Femur (tissue), 1 donor: ENCODE measurements around the gene JCHAIN.
"Not testable (repeated sequence)": the region's sequence is repeated elsewhere in the genome, so short reads cannot be mapped to it uniquely, and the experiment has no call there.

ENCODE experiments used
- DNase-seq: peaks from one replicate; pipeline ENCODE4 v3.0.0-alpha.2; 2017

JCHAIN gene

DNA sequence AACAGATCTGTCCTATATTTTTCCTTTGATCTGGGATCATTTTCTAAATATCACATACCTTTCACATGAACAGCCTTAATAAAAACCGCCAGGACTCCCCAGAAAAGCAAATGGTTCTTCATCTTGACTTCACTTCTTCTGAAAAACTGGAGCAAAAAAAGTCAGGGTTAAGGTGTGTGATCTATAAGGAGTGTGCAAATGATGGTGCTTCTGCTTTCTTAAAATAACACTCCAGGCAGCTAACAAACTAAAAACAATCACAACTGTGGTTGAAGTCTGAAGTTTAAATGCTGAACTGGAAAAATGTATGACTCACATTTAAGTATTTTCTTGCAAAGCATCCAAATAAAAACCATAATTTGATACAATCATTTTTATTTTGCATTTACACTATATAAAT lies at the start of gene JCHAIN:
TSS of gene JCHAIN (minus strand) at position 140 of the 400 bp plus-strand sequence. CDS start at position 122, 18 bp downstream.
- DNase-seq = no peak

DNA sequence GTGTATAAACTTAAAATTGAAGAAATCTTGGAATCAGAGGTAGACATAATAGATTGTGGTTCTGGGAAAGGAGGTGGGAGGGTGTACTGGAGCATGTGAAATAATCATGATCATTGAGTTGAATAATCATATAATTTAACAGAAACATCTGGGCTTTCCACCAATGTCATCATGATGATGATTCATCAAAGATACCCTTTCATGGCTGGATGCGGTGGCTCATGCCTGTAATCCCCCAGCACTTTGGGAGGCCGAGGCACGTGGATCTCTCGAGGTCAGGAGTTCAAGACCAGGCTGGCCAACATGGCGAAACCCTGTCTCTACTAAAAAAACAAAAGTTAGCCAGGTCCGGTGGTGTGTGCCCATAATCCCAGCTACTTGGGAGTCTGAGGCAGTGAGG lies 48.8 kb upstream of the JCHAIN start:
- DNase-seq = no peak

DNA sequence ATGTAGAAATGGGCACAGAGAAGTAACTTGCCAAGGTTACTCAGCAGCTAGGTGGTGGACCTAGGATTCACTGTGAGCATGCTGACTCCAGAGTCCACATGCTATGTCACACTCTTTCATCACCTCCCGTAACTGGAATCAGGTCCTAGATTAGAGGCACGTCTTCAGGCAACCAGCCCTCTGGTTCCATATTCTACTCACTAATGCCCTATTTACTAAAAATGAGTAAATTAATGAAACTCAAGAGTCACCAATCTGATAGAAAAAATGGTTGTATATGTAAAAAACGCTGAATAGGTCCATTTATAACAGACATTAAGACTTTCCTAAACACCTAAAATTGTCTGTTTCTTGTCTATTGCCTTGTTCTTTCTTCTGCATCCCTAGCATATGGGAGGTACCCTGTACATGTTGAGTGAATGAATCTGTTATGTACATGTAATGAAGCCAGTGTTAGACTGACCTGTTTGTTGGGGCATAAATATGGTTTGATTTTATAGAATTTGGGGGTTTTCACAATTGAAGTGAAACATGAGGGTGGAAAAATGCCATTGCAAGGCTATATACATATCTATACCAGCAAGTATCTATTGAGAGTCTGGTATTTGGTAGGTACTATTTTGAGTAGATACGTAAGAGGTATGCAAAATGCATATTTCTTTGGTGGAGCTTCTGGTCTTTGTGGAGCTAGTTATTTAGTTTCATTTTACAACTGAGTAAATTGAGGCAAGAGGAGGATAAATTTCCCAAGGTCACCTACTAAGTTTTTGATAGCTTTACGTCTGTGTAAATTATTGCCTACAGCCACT lies 48.0 kb upstream of the JCHAIN start:
- no peak for DNase-seq

DNA sequence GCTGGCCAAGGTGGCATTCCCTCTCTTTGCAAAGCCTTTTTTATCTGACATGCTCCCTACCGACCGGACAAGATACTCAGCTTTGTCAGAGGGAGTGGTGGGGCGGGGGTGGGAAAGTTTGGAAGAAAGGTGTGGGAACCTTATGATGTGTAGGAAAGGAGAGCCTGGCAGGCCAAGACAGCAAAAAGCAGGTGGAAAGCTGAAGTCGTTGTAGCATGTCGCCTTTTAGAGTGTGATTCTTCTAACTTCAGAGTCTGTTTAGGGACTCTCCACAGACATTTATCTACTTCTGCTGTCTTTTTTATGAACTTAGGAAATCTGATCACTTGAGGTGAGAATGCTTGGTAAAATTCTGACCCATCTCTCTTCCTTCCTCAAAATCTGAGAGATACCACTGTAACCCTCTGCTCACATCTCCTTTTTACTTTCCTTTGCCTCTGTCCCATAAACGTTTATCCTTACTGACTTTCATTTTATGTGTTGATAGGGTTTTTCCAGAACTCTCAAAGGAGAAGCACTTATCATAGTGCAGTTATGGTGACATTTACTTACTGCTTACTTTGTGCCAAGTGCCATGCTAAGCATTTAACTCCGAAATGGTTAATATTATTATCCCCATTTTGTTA lies 47.3 kb upstream of the JCHAIN start:
- DNase-seq = no peak

DNA sequence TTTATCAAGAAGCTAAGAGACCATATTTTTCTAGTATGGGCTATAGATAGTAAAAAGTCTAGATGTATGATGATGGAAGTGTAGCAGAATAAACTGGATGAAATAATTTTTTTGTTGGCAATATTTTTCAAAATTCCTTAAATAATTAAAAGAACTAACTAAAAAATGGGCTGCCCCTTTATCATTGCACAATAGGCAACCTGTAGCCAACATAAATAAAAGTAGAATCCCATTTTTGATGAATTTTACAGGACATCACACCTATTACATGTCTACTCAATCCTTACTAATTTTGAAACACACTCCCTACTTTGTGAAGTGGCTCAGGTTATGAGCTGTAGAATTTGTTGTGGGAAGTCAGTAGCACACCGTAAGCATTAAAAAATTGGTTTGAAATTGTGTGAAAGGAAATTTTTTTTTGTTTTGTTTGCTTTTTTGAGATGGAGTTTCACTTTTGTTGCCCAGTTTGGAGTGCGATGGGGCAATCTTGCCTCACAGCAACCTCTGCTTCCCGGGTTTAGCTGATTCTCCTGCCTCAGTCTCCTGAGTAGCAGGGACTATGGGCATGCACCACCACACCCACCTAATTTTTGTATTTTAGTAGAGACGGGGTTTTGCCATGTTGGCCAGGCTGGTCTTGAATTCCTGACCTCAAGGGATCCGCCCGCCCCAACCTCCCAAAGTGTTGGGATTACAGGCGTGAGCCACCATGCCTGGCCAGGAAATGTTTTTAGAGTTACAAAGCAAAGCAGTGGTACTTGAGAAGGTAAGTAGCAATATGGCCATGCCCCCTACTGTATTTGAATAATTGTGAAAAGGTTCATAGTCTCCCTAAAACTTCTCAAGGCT lies 46.5 kb upstream of the JCHAIN start:
- DNase-seq = no peak

DNA sequence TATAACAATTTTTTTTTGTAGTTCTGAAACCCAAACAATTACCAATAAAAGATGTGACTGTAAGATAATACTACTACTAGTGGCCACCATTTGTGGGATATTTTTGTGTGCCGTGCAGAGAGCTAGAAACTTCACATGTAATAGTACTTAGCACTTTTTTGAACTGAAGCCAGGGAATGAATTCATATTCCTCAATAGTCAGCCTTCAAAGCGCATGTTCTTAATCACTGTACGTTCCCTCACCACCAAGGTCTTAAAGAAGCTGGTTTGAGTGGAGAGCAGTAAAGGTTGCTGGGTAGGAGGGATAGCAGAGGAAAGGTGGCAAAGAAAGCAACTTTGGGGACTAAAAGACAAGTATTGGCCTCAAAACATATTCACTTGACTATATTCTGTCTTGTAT lies 45.8 kb upstream of the JCHAIN start:
- no peak for DNase-seq

DNA sequence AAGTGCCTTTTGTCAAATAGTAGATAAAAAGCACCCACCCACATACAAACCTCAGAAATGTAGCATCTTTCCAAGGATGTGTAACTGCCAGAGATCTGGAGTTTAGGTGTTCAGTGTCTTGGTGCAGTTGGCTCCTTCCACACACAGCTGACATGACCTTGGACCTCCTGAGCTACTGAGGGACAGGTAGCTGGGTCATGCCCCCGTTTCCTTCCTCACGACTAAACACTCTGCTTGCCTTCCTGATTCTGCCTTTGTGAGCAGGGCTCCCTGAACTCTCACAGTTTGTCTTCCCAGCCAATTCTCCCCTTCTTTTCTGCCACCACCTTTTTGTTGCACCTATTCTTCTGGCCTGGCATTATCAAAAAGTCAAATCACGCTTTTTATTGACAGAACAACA lies 45.3 kb upstream of the JCHAIN start:
- DNase-seq = no peak

DNA sequence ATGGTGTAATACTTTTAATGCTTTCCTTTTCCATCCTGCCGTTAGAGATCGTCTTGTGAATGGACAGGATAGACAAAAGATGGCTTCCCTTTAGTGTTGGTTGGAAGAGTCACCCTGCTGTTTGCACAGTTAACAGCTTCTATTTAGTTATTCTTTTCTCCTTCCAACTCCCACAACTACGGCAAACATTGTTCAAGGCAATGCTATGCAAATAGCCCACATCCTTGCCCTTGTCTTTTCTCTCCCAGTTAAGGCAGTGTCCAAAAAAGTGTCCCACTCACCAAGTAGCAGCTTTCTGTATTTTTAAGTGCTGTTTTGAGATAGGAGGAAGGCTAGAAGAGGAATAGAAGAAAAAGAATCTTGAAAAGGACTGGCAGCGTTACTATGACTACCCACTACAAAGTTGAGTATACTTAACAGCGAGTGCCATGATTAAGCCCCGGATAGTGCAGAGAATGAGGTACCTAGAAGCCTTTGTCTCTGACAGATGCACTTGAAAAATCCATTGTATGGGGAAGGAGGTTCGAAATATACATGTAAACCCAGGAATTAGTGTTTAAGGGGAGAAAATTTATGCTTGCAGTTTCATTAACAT lies 43.4 kb upstream of the JCHAIN start:
- DNase-seq = no peak

DNA sequence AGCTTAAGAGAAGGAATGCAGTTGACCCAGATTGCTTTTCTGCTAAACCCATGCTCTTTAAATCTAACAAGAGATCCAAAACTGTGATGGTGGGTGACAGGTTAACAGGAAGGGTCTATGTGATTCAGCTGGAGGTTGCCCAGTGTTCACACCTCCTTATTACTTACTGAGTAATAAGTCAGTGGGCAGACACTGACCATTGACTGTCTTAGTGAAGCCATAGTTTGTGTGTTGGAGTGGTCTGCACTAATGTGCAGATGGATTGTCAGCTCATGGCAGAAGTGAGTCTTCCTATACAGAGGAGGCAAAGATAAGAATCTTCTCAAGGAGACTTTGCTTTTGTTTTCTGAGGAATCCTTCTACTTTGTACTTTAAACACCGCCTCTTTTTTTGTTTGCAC lies 40.2 kb upstream of the JCHAIN start:
- no peak for DNase-seq

DNA sequence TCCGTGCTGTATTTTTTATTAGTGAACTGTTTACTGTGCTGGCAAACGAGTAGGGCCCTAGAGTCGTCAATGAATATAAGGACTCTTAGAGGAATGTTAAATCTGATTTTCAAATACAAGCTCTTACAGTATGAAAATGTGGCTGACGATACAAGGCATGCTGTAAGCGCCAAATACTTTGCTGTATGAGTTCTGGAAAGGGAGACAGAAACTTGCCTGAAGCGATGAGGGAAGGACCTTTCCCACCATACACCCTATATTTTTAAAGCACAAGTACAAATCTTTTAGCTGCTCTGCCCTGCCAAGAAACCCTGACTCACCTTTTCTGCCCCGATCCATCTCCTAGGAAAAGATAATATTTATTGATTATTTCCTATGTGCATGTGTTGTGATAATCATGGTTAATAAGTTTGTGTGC lies 39.7 kb upstream of the JCHAIN start:
- DNase-seq = no peak

DNA sequence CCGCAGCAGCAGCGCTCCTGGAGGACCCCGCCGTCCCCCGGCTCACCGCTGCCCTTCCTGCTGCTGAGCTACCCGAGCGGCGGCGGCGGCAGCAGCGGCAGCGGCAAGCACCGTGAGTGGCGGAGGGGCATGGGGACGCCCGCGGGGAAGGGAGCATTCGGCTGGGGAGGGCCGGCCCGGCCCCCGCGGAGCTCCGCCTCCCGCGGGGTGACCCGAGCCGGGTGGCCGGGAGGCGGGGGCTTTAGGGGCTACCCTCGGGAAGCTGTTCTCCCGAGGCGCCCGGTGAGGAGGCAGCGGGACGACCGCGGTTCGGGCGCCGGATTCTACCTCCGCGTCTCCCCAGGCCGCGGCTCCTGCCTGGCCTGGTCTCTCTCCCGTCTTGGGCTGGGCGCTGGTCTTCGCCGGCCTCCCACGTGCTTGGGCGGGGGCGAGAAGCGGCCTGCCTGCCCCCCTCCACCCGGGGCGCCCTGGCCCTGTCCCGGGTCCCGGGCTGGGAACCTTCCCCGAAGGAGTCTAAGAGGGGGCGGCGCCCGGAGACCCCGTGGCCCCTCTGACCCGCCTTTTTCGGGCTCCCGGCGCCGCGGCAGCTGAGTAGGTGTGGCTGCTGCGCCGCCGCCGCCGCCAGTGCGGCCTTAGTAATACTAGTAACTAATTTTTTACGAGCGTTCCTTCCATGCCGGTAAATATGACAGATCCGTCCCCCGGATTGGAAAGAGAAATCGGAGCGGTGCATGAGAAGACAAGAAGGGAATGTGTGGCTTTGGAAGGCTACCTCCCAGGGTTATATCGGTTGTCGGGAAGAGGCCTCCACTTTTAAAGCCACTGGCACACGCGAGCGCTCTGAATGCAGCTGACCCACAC lies 39.1 kb upstream of the JCHAIN start:
- peak; percentile 84 for DNase-seq

DNA sequence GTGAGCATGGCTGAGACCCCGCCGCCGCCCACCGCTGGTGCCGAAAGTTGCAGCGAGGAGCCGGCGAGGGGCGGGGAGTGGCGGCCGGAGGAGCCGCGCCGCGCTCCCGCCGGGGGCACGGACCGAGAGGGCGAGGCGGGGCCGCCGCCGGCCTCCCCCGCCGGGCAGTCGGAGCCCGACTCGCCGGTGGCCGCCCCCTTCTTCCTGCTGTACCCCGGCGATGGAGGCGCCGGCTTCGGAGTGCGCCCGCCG lies 38.5 kb upstream of the JCHAIN start:
- DNase-seq = no peak

DNA sequence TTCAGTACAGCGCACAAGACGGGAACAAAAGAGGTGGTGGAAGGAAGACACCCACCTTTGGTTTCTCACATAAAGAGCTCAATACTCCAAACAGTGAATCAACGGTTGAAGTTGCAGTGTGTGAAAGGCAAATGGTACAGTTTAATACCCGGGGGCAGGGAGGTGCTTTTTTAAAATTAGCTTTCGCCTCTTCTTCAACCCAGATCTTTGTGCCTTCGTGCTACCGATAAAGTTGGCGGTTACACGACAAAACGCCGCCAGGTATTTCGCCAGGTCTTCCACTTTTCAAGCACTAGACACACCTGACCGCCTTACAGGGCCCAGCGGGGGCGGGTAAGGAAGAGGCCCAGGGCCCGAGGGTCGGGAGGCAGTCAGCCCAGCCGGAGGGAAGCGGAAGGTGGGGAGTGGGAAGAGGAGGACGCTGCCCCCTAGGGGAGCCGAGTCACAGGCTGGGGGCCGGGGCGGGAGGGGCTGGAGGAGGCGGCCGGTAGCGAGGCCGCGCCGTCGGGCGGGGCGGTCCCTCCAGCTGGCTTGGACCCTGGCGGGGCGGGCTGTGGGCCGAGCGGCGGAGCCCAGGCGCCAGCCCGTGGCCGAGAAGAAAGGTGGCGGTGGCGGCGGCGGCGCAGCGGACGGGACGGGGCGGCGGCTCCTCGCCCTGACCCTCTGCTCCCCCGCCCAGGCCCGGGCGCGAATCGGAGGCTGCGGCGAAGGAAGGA lies 38.1 kb upstream of the JCHAIN start:
- DNase-seq = peak; percentile 91

DNA sequence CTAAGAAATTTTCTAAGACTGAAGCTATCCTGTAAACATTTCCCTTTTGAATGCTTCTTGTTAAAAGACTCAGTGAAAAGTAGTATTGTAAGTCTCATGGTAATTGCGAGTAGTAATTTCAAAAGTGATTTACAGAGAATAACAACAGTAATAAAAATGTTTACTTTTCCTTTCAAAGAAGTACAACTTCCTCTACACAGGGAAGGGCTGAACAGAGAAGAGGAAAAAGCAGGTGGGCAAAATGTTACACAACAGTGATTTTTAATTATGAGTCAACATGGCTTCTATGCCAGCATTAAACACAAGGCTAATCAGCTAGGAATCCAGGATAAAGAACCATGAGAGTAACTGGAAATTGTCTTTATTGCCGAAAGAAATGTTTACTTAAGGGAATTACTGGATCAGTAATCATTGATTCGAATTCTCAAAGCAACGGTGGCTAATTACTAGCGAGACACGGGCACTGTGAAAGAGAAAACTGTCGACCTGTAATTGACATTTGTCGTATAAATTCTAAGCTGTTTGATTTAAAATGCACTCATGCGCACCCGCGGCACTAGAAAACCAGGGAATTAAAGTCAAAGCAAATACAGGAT lies 37.4 kb upstream of the JCHAIN start:
- no peak for DNase-seq

DNA sequence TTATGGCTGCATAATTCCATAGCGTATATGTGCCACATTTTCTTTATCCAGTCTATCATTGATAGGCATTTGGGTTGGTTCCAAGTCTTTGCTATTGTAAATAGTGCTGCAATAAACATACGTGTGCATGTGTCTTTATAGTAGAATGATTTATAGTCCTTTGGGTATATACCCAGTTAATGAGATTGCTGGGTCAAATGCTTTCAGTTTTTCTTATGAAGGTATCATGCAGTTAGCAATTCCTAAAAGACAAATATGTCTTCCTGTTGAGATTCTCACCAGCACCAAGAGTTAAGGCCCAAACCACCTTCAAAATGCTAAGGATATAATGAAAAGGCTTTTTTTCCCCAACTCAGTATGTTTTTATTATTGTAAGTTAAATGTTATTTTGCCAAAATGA lies 36.3 kb upstream of the JCHAIN start:
- not testable (repeated sequence) for DNase-seq

DNA sequence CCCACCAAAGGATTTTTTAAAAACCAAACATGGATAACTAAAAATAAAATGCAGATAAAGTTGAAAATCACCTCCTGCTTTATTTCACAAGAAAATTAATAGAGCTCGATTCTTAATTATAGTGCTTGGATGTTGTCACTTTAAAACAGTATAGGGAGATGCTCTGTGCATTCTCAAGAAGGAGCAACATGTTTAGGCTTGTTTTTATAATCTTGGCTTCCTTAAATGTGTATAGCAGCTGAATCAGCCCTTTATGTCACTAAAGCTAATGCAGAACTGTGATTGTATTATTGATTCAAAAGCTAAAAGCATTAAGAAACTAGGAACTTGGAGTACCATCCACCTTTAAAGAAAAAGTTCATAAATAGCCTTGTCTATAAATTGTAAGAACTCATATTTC lies 35.0 kb upstream of the JCHAIN start:
- DNase-seq = no peak

DNA sequence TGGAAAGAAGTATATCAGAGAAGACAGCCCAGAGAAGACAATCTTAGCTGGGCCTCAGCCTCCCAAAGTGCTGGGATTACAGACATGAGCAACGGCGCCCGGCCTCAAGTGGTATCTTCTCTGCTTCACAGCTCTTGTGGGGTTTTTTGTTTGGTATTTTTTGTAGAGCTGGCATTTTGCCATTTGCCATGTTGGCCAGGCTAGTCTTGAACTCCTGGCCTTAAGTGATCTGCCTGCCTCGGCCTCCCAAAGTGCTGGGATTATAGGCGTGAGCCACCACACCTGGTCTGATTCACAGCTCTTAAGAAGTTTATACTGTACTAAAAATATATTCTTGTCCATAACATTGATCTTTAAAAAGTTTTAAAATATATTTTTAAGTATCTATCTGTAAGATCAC lies 34.4 kb upstream of the JCHAIN start:
- DNase-seq = no peak

DNA sequence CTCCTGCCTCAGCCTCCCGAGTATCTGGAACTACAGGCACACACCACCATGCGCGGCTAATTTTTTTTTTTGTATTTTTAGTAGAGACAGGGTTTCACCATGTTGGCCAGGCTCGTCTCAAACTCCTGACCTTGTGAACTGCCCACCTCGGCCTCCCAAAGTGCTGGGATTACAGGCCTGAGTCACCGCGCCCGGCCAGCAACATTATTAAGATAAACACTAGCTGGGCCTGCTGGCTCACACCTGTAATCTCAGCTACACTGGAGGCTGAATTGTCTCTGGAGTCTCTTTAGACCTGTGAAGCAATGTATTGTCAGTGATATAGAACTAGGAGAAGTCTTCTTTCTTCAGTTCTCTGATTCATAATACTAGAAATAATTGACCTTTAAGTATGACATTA lies 32.1 kb upstream of the JCHAIN start:
- not testable (repeated sequence) for DNase-seq

DNA sequence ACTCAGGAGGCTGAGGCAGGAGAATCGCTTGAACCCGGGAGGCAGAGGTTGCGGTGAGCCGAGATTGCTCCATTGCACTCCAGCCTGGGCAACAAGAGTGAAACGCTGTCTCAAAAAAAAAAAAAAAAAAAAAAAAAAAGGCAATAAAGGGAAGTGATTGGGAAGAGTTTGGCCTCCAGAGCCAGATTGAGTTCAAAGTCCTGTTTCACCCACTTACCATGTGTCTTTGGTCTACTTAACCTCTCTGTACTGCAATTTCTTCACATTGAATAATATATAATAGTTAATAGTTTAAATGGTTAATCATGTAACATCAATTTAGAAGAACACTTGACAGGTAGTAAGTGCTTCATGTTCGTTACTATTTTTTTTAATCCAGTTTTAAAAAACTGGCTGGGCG lies 28.3 kb upstream of the JCHAIN start:
- not testable (repeated sequence) for DNase-seq

DNA sequence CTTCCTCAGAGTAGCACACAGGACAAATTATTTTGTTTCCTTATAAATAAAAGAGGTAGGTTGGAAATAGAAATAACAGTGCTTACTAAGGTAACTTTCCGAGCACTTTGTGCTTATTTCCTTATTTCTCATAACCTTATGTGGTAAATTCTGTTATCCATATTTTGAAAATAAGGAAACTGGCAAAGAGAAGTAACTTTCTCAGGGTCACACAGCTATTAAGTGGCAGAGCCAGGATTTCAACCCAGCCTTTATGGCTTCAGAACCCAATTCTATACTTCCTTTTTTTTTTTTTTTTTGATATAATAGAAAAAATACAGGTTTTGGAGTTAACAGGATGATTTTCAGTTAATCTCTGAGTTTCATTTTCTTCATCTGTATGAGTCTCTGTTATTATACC lies 25.4 kb upstream of the JCHAIN start:
- DNase-seq = no peak

DNA sequence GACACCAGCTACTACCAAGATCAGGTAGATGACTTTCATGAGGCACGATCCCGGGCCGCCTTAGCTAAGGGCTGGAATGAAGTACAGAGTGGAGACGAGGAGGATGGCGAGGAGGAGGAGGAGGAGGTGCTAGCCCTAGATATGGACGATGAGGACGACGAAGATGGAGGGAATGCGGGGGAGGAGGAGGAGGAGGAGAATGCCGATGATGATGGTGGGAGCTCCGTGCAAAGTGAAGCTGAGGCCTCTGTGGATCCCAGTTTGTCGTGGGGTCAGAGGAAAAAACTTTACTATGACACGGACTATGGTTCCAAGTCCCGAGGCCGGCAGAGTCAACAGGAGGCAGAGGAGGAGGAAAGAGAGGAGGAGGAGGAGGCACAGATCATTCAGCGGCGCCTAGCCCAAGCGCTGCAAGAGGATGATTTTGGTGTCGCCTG lies 22.5 kb upstream of the JCHAIN start:
- DNase-seq = no peak
